GM12873 (cell line): Measurements from ENCODE around the gene VPS13A.

Experiments used
- TF ChIP-seq, protein P1 (sequence below): IDR thresholded peaks from 2 replicates; pipeline ENCODE4 v1.5.1; 2012; ENCODE audit warnings: low read depth, mild to moderate bottlenecking, moderate library complexity, low read length, control low read depth; ENCODE audit not compliant: insufficient read depth; ENCODE audit errors: missing control alignments

VPS13A gene

DNA sequence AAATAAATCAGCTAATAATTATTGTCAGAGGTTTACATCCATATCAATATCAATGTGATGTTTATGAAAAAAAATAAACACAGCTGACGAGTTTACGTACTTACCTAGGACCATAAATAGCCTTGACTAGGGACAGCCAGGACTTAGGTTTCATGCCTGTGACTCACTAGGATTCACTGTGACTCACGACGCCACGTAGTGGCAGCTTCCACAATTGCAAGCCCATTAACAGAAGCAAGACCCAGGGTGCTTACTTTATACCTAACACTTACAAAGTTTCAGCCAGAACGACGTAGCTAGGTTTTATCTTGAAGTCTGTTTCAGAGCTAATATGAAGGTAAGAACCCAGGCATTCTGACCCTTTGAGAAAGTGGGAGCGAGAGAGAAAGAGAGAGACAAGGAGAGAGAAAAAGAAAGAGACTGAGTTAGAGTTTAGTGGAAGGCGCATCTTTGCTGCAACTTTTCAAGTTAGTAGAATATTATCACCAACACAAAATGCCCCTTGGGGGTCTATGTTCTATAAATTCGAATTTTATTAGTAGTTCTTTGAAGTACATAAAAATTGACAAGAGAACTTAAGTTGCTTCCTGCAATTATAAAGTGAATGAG lies 279.6 kb downstream of the VPS13A start:
- TF ChIP-seq, protein P1, sequence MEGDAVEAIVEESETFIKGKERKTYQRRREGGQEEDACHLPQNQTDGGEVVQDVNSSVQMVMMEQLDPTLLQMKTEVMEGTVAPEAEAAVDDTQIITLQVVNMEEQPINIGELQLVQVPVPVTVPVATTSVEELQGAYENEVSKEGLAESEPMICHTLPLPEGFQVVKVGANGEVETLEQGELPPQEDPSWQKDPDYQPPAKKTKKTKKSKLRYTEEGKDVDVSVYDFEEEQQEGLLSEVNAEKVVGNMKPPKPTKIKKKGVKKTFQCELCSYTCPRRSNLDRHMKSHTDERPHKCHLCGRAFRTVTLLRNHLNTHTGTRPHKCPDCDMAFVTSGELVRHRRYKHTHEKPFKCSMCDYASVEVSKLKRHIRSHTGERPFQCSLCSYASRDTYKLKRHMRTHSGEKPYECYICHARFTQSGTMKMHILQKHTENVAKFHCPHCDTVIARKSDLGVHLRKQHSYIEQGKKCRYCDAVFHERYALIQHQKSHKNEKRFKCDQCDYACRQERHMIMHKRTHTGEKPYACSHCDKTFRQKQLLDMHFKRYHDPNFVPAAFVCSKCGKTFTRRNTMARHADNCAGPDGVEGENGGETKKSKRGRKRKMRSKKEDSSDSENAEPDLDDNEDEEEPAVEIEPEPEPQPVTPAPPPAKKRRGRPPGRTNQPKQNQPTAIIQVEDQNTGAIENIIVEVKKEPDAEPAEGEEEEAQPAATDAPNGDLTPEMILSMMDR: peak; percentile 94

DNA sequence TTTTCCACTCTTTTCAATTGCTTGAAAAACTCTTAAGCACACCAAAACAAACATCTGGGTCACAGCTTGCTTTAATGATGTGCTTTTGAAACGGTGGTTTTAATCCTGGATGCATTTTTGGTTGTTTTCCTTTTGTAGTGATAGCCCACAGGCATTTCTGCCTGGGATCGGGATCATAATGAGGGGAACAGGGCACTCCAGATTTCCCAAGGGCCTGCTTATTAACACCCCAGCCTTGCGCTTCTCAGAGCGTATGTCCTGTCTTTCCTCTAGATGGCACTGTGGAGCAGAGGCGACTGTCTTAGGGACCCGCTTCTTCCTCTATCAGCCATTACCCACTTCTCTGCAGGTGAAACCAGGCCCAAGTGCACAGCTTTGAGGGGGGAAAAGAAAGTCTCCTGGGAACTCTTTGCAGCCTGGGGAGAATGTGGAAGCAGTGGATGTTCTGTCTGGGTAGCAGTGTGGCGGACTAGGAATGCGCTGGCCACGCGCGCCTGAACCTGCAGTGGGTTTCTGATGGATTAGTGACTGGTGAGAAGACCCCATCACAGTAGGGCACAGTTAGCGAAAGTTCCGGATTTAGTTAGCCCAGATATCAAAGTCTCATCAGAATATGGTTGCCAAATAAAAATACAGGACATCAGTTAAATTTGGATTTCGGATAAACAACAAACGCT lies 280.7 kb downstream of the VPS13A start:
- TF ChIP-seq, protein P1: peak; percentile 92

DNA sequence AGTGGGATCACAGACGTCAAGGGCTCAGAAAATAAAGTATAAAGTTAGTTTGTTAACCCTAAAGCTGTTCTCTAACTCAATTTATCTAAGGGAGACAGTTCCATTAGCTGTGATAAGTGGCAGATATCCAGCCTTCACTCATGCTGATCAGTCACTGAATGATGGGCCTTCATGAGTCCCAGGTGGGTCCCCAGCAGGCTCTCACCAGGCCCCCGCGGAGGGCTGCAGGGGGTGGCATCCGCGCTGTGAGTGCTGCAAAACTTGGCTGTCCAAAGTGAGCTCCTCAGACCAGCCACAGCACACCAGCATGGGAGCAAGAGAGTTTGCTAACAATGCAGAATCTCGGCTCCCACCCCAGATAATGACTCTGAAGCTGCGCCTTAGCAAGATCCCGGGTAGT lies 283.6 kb downstream of the VPS13A start:
- TF ChIP-seq, protein P1: no peak

GRCh38 chr9:77462066-77462465 lies 284.7 kb downstream of the VPS13A start:
- TF ChIP-seq, protein P1: no peak

- TF ChIP-seq, protein P1: no peak
Measured at GRCh38 chr9:77463151-77463550, 285.8 kb downstream of the VPS13A start.

DNA sequence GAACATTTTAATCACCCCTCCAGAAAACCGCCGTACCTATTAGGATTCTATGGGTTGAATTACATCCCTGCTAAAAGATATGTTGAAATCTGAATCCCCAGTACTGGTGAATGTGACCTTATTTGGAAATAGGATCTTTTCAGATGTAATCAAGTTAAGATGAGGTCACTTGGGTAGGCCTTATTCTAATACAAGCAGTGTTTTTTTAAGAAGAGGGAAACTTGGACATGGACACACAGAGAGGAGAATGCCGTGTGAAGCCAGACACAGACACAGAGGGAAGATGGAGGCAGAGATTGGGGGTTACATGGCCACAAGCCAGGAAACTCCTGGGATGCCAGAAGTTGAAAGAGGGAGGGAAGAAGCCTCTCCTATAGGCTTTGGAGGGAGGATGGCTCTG lies 287.3 kb downstream of the VPS13A start:
- TF ChIP-seq, protein P1: no peak

- TF ChIP-seq, protein P1: no peak
Measured at GRCh38 chr9:77469515-77470231, 292.3 kb downstream of the VPS13A start.
